Left colon (tissue), 2 donors: ENCODE data around the gene DNAH17. TPM values are rescaled to one million over a fixed set of nuclear protein-coding genes. Genes with fewer than 3 reads are reported as not detected.

Source experiments
- ATAC-seq: fragments of 200-7000 bp; cut with Tn5 transposase; one replicate; pipeline ENCODE4 v1.9.1; 2020; ENCODE audit warnings: mild to moderate bottlenecking, moderate library complexity
- DNase-seq, 2 donors: peaks; one replicate each; pipeline ENCODE4 v3.0.0-alpha.2; 2020
- intact Hi-C, 2 donors: fragments of 100-400 bp; cut with DNase I in 1 of 2; cut with micrococcal nuclease in 1 of 2; formaldehyde crosslinking; loops; one replicate each; pipeline versions ENCODE4 v1.11.2 to v1.14.0; 2022; cut with DNase I, micrococcal nuclease
- long read RNA-seq: library from polyadenylated mRNA; unstranded; transcript quantifications from one replicate; pipeline ENCODE4 v2.0.0, GENCODE V29; 2021
- total RNA-seq, 2 donors: library from RNA; stranded (reverse); fragmentation: NEBNext Ultra II Directional; extraction: Animal tissue kit (Norgen Biotek cat#: 25700); gene quantifications; one replicate each; pipeline ENCODE4 v1.2.1, GENCODE V29; 2021
- donor health status: DM: no; HTN: no; CAD: no.
- donor health status: DM: yes; HTN: yes; CAD: no.

The DNAH17 gene
- not detected for total RNA-seq
- long read RNA-seq, partial matches to known transcripts, result 0 of 2 reads
- long read RNA-seq, other reads (novel, unspliced or antisense), result 2 of 2 reads

GRCh38 chr17:78577296-78577695 lies at the start of gene DNAH17:
DNAH17 (minus strand) TSS chr17:78577396; CDS start chr17:78575057, 2,339 bp downstream.
- DNase-seq, result no peak
- intact Hi-C loops, result no loop called here
- ATAC-seq, result no peak

DNA sequence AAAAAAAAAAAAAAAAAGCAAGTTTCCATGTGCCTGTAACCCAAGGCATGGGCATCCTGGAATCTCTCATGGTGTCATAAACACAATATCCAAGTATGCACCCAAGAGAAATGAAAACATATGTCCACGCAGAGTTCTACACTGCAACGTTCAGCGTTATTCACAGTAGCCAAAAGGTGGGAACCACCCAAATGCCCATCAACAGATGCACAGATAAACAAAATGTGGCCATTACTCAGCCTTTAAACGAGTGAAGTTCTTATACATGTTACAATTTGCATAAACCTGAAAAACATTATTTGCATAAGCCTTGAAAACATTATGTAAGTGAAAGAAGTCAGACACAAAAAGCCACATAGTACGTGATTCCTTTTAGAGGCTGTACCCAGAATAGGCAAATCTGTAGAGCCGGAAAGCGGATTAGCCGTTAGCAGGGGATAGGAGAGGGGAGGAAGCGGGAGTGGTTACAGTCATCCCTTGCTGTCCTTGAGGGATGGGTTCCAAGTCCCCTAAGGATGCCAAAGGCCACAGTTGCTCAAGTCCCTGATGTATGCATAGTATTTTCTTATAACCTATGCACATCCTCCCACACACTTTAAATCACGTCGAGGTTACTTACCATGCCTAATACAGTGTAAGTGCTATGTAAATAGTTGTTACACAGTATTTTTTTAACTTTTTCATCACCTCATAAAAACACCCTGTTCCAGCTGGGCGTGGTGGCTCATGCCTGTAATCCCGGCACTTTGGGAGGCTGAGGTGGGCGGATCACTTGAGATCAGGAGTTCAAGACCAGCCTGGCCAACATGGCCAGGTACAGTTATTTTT lies 47.3 kb upstream of the DNAH17 start:
- DNase-seq (no peak), ATAC-seq (no peak)
- intact Hi-C loops, result no loop called here

- DNase-seq (no peak), ATAC-seq (no peak)
- intact Hi-C loops, result no loop called here
Measured at GRCh38 chr17:78623541-78623940, 46.3 kb upstream of the DNAH17 start.

DNA sequence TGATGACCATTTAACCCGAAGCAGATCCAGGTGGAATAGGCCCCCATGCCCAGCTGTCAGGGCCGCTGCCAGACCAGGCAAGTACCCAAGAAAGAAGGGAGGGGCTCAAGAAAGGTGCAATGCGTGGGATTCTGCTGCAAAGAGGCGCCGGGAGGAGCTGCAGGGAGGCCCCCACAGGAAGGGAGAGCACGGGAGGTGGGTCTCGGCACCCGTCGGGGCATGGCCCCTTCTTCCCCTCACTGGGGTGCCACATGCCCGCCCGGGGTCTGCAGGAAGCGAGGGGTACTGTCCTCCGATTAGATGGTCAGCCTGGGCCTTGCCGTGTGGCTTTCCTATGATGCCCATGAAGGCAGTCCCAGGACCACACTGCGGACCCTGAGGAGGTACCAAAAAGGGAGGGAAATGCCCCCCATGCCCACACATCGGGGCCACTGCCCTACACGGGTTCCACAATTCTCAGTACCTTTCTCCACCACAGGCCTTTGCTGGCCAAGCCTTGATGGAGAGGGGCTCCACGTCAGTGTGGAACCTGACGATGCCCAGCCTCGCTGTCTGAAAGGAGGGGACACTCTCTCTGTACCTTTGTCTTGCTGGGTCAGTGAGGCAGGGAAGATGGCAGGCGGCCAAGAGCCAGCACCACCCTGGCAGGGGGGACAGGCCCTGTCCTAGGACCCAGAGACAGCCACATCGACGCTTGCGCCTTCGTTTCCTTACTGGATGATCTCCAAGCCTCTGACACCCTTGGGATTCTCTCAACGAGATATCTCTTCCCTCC lies 45.5 kb upstream of the DNAH17 start:
- DNase-seq, result no peak
- intact Hi-C loops, result no loop called here
- no peak for ATAC-seq

DNA sequence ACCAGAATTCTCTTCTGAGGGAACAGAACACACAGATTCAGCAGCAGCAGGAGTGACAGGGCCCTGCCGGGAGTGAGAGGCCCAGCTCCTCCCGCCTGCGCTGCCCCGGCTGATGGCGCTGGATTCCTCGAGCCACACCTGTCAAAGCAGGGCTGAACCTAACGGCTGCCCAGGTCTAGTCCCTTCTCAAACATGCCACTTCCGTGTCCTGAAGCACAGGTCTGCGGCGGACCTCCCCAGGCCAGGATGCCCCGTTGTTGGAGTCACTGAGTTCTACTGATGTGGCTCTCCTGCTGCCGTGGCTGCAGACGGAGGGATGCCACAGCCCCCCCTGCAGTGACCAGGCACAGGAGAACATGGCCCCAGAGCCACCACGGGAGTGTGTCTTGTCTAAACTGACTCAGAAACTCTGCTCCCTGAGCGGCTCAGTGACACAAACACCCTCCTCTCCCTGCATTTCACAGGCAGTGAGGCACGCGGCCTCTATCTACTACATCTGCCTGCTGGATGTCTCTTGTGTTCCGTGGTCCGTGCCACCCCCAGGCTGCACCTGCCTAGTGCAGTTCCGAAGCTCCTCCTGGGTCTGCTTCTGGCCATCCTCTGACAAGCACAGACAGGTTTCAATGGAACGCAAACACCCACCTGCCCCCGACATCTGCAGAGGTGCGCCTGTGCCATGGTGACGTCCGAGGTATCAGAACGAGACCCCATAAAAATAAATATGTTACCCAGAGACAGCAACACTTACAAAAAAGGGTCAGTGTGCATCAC lies 44.7 kb upstream of the DNAH17 start:
- peak; percentile 63 for ATAC-seq
- DNase-seq, result no peak
- intact Hi-C loops, result no loop called here

DNA sequence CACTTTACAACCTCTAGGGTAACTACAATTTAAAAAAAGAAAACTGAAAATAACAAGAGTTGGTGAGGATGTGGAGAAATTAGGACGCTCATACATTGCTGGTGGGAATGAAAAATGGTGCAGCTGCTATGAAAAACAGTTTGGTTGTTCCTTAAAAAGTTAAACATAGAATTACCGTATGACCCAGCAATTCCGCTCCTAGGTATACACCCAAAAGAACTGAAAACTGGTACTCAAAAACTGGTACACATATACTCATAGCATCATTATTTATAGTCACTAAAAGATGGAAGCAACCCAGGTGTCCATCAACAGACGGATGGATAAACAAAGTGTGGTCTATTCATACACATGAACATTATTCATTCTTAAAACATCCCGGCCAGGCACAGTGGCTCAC lies 42.9 kb upstream of the DNAH17 start:
- intact Hi-C loops, result no loop called here

GRCh38 chr17:78619334-78619733 lies 42.1 kb upstream of the DNAH17 start:
- intact Hi-C loops, result no loop called here
- no peak for ATAC-seq
- no peak for DNase-seq

More for the DNA sequence above, 42.9 kb upstream of the DNAH17 start:
- DNase-seq, result no peak
- no peak for ATAC-seq

DNA sequence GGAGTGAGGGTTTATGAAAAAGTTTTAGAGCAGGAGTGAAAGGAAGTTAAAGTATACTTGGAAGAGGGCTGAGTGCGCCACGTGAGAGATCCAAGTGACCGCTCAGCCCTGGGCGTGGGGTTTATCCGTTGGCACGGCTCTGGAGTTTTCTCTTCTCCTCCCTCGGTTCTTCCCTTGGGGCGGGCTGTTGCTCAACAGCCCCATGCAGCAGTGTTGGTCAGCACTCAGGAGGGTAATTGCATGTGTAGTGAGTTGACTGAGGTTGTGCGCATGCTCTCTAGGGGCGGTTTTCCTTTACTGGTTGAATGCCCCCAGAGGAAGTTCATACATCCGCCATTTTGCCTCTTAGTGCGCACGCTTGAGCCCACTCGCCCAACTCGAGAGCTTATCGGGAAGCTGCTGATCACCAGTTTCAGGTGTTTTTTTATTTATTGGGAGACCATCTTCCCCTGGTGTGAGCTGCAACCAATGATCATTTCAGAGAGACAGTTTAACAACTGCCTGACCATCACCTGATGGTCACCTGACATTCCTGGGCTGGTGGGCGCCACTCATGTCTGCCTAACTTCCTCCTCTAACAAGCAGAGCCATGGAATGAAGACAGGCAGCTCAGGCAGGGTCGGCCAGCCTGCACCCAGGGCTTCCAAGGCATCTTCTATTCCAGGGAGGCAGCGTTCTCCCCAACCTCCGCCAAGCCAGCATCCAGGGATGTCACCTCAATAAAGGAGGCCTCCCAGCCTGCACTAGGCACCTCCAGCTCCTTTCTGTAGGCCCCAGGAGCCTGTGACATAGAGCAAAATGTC lies 41.3 kb upstream of the DNAH17 start:
- no peak for ATAC-seq
- intact Hi-C loops, result no loop called here
- no peak for DNase-seq

GRCh38 chr17:78617511-78618061 lies 40.4 kb upstream of the DNAH17 start:
- DNase-seq (no peak), ATAC-seq (no peak)
- intact Hi-C loops, result no loop called here

DNA sequence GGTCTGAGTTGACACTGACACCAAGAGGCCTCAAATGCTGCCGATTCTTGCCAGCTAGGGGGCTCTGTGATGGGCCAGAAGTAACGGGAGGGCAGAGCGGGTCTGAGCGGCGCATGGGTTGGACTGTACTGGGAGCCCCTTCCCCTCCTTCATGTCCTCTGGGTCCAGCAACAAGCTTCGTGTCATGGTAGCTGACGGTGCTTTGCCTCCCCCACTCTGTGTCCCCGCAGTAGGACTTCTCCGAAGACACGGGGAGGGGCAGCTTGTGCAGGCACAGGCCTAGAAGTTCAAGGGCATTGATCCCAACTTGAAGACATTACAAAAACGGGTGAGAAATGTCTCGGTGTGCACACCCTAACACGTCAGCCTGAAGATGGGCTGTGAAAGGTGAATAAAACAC lies 39.8 kb upstream of the DNAH17 start:
- intact Hi-C loops, result no loop called here
- DNase-seq (no peak), ATAC-seq (no peak)

DNA sequence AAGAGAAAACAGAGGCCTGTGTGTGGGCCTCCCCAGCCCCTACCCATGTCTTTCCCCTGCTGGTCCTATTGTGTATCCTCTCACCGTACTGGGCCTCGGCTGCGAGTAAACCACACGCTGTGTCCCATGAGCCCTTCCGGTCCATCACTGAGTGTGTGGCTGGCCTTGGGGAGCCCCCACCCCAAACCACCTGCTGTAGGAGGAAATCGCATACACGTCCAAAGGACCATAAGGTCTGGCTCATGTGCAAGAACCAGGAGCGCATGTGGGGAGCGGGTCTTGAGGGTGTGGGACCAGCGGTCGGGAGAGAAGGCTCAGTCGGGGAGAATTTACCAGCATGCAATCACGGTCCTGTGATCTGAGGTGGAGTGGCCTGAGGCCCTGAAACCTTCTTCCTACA lies 38.4 kb upstream of the DNAH17 start:
- ATAC-seq (no peak), DNase-seq (no peak)
- intact Hi-C loops, result no loop called here

DNA sequence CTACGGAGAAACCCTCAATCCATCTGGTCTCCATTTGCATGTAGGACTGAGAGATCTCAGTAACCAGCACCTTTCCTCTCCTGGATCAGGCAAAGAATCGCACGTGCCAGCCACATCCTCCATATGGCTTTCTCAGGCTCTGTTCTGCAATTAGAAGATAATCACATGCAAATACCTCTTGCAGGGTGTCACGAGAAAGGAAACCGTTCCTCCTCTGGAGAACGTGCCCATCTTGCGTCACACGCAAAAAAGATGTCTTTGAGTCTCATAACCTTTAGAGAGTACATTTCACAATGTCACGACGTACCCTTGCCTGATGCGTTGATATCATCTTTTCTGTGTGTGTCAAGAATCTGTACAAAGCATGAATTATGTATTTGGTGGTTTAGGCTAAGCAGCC lies 36.2 kb upstream of the DNAH17 start:
- intact Hi-C loops, result no loop called here

DNA sequence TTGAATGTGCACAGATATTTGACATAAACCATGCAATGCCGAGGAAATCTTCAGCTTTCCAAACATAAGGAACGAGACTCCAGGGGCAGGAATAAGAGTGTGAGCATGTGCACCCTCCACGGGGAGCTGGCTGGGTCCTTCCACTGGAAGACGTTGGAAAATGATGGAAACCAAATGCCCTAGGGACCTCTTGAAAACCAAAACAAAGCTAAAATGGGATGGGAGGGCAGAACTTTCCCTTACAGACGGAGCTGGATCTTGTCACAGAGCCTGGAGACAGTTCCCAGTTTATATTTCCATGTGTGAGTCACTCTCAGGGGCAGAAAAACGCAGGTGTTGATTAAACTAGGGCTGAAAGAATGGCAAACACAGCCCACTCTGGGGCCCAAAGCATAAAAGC lies 34.4 kb upstream of the DNAH17 start:
- DNase-seq (no peak), ATAC-seq (no peak)
- intact Hi-C loops, result no loop called here

More for the DNA sequence above, 36.2 kb upstream of the DNAH17 start:
- ATAC-seq (no peak), DNase-seq (no peak)

- ATAC-seq (no peak), DNase-seq (no peak)
- intact Hi-C loops, result no loop called here
Measured at GRCh38 chr17:78610951-78611511, 33.8 kb upstream of the DNAH17 start.

DNA sequence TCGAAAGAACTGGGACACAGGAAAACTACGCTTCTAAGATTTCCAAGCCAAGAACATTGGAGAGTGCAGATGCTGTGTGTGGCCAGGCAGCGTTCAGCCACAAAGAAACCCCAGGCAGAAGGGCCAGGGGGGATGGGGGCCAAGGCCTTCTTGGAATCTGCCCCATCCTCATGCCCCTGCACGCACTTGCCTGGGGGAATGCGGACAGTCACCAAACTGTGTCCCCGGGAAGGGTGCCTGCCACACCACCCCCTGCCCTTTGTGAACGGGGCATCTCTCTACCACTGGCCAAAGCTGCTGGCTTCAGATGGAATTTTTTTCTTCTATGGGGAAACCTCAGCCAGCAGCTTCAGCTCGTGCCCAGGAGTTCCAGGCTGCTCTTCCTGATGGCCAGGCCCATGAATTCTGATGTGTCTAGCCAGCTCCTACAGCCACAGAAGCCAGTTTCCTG lies 32.0 kb upstream of the DNAH17 start:
- DNase-seq (no peak), ATAC-seq (no peak)
- intact Hi-C loops, result no loop called here

DNA sequence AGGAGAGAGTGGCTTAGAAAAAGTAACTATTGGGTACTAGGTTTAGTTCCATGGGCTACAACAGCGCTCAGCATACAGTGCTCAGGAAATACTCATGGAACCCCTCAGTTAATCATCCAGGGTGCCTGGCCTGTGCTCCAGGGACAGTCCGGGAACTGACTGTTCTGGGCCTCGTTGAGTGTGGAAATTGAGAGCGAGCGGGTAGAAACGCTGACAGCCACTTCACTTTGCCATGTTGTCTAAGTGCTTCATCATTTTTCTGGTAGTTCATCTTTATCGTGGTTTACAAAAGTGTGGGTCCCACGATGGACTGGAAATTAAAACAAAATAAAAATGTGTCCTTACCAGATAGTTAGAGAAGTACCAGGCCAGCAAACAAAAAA lies 31.6 kb upstream of the DNAH17 start:
- ATAC-seq (no peak), DNase-seq (no peak)
- intact Hi-C loops, result no loop called here

GRCh38 chr17:78608122-78608803 lies 31.1 kb upstream of the DNAH17 start:
- no peak for ATAC-seq
- no peak for DNase-seq
- intact Hi-C loops, result no loop called here
